Astrocyte (in vitro differentiated cells and primary cell): ENCODE data around the gene DLGAP5. TPM values are rescaled to one million over a fixed set of nuclear protein-coding genes. Genes with fewer than 3 reads are reported as not detected.

Source experiments
- DNase-seq: peaks from one replicate; pipeline ENCODE4 v3.0.0-alpha.2; 2010; ENCODE audit warnings: low read depth
- FAIRE-seq: peaks from 2 replicates; lab custom pipeline; 2011; peaks lifted over from hg19 to GRCh38; lab: Jason Lieb, UNC
- H2AFZ ChIP-seq: 2 replicates; pipeline ENCODE4 v1.6.0; 2012; ENCODE audit warnings: low read depth, low read length, inconsistent platforms
- H3K27ac ChIP-seq: 2 replicates; pipeline ENCODE4 v1.5.1; 2011; ENCODE audit warnings: low read depth, low read length, inconsistent platforms
- H3K27me3 ChIP-seq: 2 replicates; pipeline ENCODE4 v1.6.0; 2011; ENCODE audit warnings: low read length, inconsistent platforms; ENCODE audit not compliant: insufficient read depth
- H3K36me3 ChIP-seq: 2 replicates; pipeline ENCODE4 v1.5.1; 2011; ENCODE audit warnings: low read length, inconsistent platforms; ENCODE audit not compliant: insufficient read depth
- H3K4me1 ChIP-seq: 2 replicates; pipeline ENCODE4 v1.5.1; 2011; ENCODE audit warnings: low read length, inconsistent platforms; ENCODE audit not compliant: insufficient read depth
- H3K4me2 ChIP-seq: 2 replicates; pipeline ENCODE4 v1.6.0; 2012; ENCODE audit warnings: low read length, inconsistent platforms
- H3K4me3 ChIP-seq: 2 replicates; pipeline ENCODE4 v1.5.1; 2011; ENCODE audit warnings: low read depth, mild to moderate bottlenecking, low read length, inconsistent platforms; ENCODE audit not compliant: insufficient read depth
- H3K79me2 ChIP-seq: 2 replicates; pipeline ENCODE4 v1.6.0; 2012; ENCODE audit warnings: mild to moderate bottlenecking, low read length, inconsistent platforms; ENCODE audit not compliant: insufficient read depth
- H3K9ac ChIP-seq: 2 replicates; pipeline ENCODE4 v1.6.0; 2012; ENCODE audit warnings: mild to moderate bottlenecking, low read length, inconsistent platforms
- H3K9me3 ChIP-seq: 2 replicates; pipeline ENCODE4 v1.5.1; 2012; ENCODE audit warnings: low read depth, mild to moderate bottlenecking, low read length, inconsistent platforms; ENCODE audit not compliant: insufficient read depth
- H4K20me1 ChIP-seq: 2 replicates; pipeline ENCODE4 v1.6.0; 2012; ENCODE audit warnings: low read length, inconsistent platforms; ENCODE audit not compliant: insufficient read depth
- H3K27ac Mint-ChIP-seq: one replicate; pipeline ENCODE4 v1.8.0; 2021; ENCODE audit warnings: mild to moderate bottlenecking, mixed read lengths; ENCODE audit not compliant: unreplicated experiment
- H3K27me3 Mint-ChIP-seq: one replicate; pipeline ENCODE4 v1.8.0; 2021; ENCODE audit warnings: low read depth, mixed read lengths; ENCODE audit not compliant: unreplicated experiment
- H3K36me3 Mint-ChIP-seq: one replicate; pipeline ENCODE4 v1.8.0; 2021; ENCODE audit warnings: low read depth, mixed read lengths; ENCODE audit not compliant: unreplicated experiment
- H3K4me1 Mint-ChIP-seq: one replicate; pipeline ENCODE4 v1.8.0; 2021; ENCODE audit warnings: low read depth, mixed read lengths; ENCODE audit not compliant: unreplicated experiment
- H3K4me3 Mint-ChIP-seq: one replicate; pipeline ENCODE4 v1.8.0; 2021; ENCODE audit warnings: mild to moderate bottlenecking, moderate library complexity, mixed read lengths; ENCODE audit not compliant: unreplicated experiment
- H3K9me3 Mint-ChIP-seq: one replicate; pipeline ENCODE4 v1.8.0; 2021; ENCODE audit warnings: mild to moderate bottlenecking, mixed read lengths; ENCODE audit not compliant: unreplicated experiment
- CTCF ChIP-seq: IDR thresholded peaks from 2 replicates; pipeline ENCODE4 v1.5.1; 2011; ENCODE audit warnings: low read depth, mild to moderate bottlenecking, inconsistent platforms, low read length, moderate library complexity; ENCODE audit not compliant: insufficient read depth
- EZH2 ChIP-seq: IDR thresholded peaks from 2 replicates; pipeline ENCODE4 v1.6.1; 2012; ENCODE audit warnings: mild to moderate bottlenecking, low read length, inconsistent platforms; ENCODE audit not compliant: insufficient read depth
- total RNA-seq: library from RNA; stranded (reverse); gene quantifications from 2 replicates; pipeline ENCODE4 v1.2.1, GENCODE V29; 2021

DLGAP5 gene
- total RNA-seq, 1 donor from 2014 or later, result 5.4 TPM

GRCh38 chr14:55122440-55122986 lies 68.9 kb downstream of the DLGAP5 start:
- Histone ChIP-seq H3K27ac (peak overlapping the region; percentile 76), H3K4me3 (no peak overlapping the region), H3K9ac (peak overlapping the region; percentile 66), H3K4me1 (peaks cover 28% of the 10 kb centered on the region), H3K36me3 (no peaks in the 10 kb centered on the region), H3K27me3 (no peaks in the 10 kb centered on the region), H4K20me1 (no peaks in the 10 kb centered on the region), H3K79me2 (no peaks in the 10 kb centered on the region), H3K9me3 (no peaks in the 10 kb centered on the region), H2AFZ (no peak overlapping the region), H3K4me2 (peak overlapping the region; percentile 72)
- no peaks in the 10 kb centered on the region for H3K36me3 Mint-ChIP-seq
- peaks cover 44% of the 10 kb centered on the region for H3K4me1 Mint-ChIP-seq
- no peak for TF ChIP-seq EZH2
- no peak for TF ChIP-seq CTCF
- peaks cover 2% of the 10 kb centered on the region for H3K27me3 Mint-ChIP-seq
- FAIRE-seq (no peak), DNase-seq (peak; percentile 10)
- peak overlapping the region; percentile 40 for H3K4me3 Mint-ChIP-seq
- H3K9me3 Mint-ChIP-seq, result no peaks in the 10 kb centered on the region
- peak overlapping the region; percentile 87 for H3K27ac Mint-ChIP-seq

- Histone ChIP-seq H3K27me3 (no peaks in the 10 kb centered on the region), H3K9me3 (no peaks in the 10 kb centered on the region), H3K79me2 (no peaks in the 10 kb centered on the region), H3K9ac (peak overlapping the region; percentile 66), H4K20me1 (no peaks in the 10 kb centered on the region), H3K27ac (no peak overlapping the region), H3K36me3 (no peaks in the 10 kb centered on the region), H3K4me1 (peaks cover 27% of the 10 kb centered on the region), H3K4me3 (no peak overlapping the region), H2AFZ (no peak overlapping the region), H3K4me2 (peak overlapping the region; percentile 72)
- Mint-ChIP-seq H3K36me3 (no peaks in the 10 kb centered on the region), H3K9me3 (no peaks in the 10 kb centered on the region), H3K27ac (peak overlapping the region; percentile 87), H3K4me1 (peaks cover 37% of the 10 kb centered on the region), H3K27me3 (peaks cover under 1% of the 10 kb centered on the region), H3K4me3 (no peak overlapping the region)
- FAIRE-seq, result no peak
- DNase-seq, result no peak
- TF ChIP-seq EZH2 (no peak), CTCF (no peak)
Observed at GRCh38 chr14:55121628-55122439, 69.6 kb downstream of the DLGAP5 start.
